OCI-M2 (cell line): Measurements from ENCODE around the gene EYA2.

Experiments used
- DNase-seq: peaks from one replicate; lab custom pipeline; 2025; ENCODE audit not compliant: unreplicated experiment; lab: John Stamatoyannopoulos, UW

The EYA2 gene

DNA sequence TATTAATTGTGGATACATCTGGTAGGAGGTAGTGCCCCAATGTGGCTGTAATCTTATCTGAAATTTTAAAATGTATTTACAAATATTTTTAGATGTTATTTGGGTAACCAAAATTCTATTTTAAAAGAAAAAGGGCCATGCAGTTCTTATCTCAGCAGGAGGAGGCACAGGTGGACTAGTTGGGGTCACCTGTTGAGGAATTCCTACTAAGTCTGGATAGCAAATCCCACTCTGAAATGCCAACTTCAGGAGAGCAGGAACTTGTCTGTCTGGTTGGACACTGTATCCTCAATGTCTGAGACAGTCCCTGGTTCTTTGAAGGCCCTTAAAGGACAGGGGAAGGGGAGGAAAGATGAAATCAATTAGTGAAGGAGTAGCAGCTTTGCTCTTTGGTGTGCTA is 82.6 kb downstream of the EYA2 start:
- no peak for DNase-seq

- no peak for DNase-seq
Measured at GRCh38 chr20:46977909-46978588, 83.4 kb downstream of the EYA2 start.

DNA sequence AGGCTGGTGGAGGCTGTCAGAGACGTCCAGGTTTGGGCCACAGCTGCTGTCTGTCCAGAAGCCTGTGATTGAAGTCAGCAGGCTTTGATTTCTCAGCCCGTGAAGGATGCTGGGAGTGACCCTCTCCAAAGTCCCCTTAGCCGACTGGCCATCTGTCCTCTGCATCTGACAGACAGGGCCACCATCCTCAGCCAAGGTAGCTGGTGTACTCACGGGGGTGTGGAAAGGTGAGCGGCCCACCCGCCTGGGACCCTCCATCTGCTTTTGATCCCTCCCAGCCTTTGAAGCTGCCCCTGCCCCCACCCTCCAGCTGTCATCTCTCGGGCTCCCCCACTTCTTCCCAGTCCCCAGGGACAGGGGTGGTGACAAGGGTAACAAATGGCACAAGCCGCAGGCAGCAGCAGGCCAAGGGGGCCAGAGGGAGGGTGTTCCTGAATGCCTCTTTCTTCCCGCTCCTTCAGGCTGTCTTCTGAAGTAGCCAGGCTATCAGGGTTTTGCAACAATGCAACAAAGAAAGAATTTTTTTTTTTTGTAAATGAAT is 84.4 kb downstream of the EYA2 start:
- DNase-seq, result no peak

- DNase-seq, result no peak
Measured at GRCh38 chr20:46979603-46980241, 85.1 kb downstream of the EYA2 start.

DNA sequence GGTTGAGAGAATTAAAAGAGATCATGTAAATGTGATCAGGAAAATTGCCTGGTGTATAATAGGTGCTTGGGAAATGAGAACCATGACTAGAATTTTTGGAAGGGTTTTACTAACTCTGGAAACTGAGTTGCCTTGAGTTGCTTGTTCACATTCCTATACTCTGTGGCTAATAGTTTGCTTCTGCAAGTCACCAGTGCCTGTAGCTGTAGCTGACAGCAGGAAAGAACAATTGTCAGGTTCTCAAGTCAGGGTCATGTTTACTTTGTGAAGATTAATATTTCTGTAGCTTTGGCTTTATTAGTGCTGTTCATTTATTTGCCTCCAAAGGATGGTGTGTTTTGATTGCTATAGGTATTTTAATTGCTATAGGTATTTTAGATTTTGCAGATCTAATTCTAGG is 86.5 kb downstream of the EYA2 start:
- no peak for DNase-seq

DNA sequence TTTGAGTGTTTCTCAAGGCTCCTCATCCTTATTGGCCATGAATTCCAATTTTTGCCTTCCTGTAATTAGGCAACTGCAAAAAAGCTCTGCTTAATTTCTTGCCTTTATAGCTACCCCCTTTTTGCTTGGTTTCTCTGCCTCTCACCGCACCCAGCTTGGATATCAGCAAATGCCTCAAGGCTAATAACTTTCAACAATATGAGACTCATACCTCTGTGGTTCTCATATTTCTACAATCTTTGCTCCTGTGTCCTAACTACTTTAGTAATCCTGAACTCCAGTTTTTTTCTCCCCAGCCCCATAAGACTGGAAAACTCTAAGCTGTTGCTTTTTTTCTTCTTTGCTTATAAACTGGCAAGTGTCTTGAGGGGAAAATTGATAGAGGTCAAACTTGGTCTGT is 88.8 kb downstream of the EYA2 start:
- DNase-seq, result no peak

DNA sequence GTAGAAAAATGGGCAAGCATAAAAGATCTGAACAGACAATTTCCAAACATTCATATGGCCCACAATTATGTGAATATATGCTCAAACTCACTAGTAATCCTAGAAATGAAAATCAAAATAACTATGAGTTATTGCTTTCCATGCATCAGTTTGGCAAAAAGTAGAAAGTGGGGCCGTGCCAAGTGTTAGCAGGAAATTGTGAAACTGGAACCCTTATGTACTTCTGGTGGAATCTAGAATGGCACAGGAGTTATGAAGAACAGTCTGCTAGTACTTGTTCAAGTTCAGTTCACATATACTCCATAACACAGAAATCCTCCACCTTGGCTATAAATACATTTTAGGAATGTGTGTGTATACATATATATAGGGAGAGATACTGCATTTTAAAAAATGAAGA is 89.8 kb downstream of the EYA2 start:
- DNase-seq, result no peak

- no peak for DNase-seq
Measured at GRCh38 chr20:46985250-46985649, 90.6 kb downstream of the EYA2 start.

DNA sequence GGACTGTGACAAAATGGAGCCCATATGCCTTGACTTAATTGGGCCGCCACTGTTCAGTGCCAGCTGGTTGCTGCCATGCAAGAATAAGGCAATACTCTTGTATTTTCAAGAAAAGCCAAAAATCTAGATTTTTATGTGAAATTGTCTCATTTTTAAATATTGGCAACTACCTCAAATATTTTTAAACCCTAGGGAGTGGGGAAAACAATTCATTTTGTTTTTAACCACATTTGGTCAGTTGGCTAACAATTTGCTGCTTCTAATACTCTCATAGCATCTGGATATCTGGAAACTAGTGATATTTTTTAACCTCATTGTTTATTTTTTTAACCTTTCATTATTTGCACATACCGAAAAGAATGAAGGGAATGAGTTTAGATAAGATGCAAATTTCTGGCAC is 91.0 kb downstream of the EYA2 start:
- DNase-seq, result no peak

DNA sequence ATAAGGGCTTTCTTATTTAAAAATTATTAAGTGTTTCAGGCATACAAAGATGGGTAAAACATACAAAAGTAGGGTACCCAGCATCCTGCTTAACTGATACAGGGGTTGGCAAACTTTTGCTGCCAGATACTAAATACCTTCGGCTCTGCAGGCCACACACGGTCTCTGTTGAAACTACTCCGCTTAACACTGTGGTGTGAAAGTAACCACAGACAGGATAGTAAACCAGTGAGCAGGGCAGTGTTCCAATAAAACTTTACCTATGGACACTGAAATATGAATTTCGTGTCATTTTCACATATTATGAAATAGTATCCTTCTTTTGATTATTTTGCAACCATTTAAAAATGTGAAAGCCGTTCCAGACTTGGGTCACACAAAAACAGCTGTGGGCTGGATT is 92.4 kb downstream of the EYA2 start:
- DNase-seq, result no peak

- DNase-seq, result no peak
Measured at GRCh38 chr20:46990017-46990595, 95.5 kb downstream of the EYA2 start.

GRCh38 chr20:46990596-46991104 is 96.0 kb downstream of the EYA2 start:
- no peak for DNase-seq

GRCh38 chr20:46991168-46991567 is 96.5 kb downstream of the EYA2 start:
- no peak for DNase-seq

DNA sequence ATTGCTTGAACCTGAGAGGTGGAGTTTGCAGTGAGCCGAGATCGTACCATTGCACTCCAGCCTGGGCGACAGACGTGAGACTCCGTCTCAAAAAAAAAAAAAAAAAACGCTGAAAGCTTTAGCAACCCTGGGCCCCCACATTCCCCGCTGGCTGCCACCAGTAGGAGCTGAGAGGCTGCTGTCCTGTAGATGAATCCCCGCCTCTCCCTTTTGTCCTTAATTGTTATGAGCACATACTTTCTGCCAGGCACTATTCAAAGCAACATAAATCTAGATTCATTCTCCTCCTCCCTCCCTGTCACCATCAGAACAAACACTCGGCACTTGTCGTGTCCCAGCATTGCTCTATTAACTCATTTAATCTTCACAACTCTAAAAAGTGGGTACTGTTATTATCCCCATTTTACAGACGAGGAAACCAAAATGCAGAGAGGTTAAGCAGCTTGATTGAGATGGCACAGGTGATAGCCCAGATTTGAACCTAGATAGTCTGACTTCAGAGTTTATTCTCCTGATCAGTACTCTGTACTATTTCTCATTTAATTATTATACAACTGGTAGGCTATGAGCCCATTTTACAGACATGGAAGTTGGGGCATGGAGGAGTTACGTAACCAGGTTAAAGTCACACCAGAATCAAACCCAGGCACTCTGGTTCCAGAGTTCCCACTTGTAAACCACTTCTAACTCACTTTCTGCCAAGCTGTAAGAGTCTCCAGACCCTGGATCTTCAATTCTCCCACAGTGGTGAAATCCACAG is 97.4 kb downstream of the EYA2 start:
- DNase-seq, result no peak

DNA sequence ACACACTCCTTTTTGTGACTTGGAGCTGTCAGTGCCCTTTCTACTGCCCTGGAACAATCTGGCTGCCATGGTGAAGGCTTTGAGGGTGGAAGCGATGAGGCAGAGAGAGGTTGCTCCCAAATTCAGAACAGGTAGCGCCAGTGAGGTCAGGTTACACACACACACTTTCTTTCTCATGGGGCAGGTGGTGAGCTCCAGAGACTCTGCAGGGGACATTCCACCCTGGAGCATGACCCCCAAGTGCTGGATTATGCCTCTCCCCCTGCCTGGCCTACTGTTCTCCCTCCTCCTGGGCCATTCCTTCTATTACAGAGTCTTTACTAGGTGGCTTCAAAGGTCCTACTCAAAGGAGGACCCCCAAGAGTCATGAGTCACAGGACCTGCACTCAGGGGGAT is 98.0 kb downstream of the EYA2 start:
- no peak for DNase-seq

DNA sequence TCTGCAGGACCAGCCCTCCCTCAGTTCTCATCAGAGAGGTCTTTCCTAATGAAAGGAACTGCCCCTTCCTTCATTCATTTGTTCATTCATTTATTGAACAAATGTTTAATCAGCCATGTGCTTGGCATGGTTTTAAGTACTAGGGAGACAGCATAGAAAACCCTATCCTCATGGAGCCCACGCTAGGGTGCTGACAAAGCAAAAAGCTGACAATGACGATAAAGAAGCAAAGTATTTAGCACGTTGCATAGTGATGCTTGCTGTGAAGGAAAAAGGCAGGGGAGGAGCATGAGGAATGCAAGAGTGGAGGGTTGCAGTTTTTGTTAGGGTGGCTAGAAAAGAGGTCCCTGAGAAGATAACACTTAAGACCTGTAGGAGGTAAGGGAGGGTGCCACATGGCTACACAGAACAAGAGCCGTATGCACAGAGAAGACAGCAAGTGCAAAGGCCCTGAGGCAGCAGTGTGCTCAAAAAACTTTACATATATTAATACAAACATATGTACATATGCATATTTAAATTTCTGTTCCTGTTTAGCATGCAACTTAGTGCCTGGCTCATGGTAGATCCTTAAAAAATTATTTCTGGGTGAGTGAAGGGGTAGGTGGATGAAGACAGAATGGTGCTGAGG is 98.9 kb downstream of the EYA2 start:
- DNase-seq, result no peak

GRCh38 chr20:46994341-46994740 is 99.7 kb downstream of the EYA2 start:
- no peak for DNase-seq

- DNase-seq, result no peak
Measured at GRCh38 chr20:46995561-46996142, 101.0 kb downstream of the EYA2 start.

DNA sequence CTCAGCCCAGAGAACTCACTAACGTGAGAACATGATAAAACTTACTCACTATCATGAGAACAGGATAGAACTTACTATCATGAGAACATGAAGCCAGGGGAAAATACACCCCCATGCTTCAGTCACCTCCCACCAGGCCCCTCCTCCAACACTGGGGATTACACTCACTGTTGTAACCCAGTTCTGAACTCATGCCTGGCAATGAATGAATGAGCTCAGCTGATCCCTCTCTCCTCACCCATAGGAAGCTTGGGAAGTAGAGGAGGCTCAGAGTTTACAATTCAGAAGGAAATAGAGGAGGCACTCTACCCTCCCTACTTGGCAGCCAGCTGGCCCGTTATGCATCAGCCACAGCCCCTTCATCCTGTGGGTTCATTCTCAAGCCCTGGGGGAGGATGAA is 102.5 kb downstream of the EYA2 start:
- no peak for DNase-seq

GRCh38 chr20:46998477-46999240 is 104.0 kb downstream of the EYA2 start:
- no peak for DNase-seq
